ENCODE measurements around the gene MECR.
"Not testable (repeated sequence)": the region's sequence is repeated elsewhere in the genome, so short reads cannot be mapped to it uniquely, and the experiment has no call there.

Gene MECR

GRCh38 chr1:29157269-29157601 lies 73.5 kb downstream of the MECR start:
- Histone ChIP-seq H3K4me1 (ENCODE audit: low read length) (no peaks in the 10 kb centered on the region), H3K36me3 (replicated peaks; ENCODE audit: low read depth, low read length) (peaks cover 29% of the 10 kb centered on the region), H3K4me2 (ENCODE audit: low read length) (no peak overlapping the region), H3K4me3 (ENCODE audit: low read length) (no peak overlapping the region), H3K27ac (ENCODE audit: low read length) (no peak overlapping the region), H4K20me1 (ENCODE audit: insufficient read depth, low read length) (peaks cover 16% of the 10 kb centered on the region), H2AFZ (ENCODE audit: low read depth, low read length) (no peak overlapping the region), H3K27me3 (ENCODE audit: low read depth, low read length) (no peaks in the 10 kb centered on the region), H3K9ac (ENCODE audit: low read length) (no peak overlapping the region), H3K9me3 (ENCODE audit: insufficient read depth, low read length) (no peaks in the 10 kb centered on the region), H3K79me2 (ENCODE audit: low read length) (peaks cover 23% of the 10 kb centered on the region)
- TF ChIP-seq EZH2phosphoT487 (IDR thresholded peaks at IDR 0.05; ENCODE audit: low read depth): no peak
- TF ChIP-seq CTCF (IDR thresholded peaks at IDR 0.05; ENCODE audit: low read depth, low read length): no peak

GRCh38 chr1:29156543-29157268 lies 74.0 kb downstream of the MECR start:
- TF ChIP-seq CTCF (IDR thresholded peaks at IDR 0.05; ENCODE audit: low read depth, low read length) (no peak), EZH2phosphoT487 (IDR thresholded peaks at IDR 0.05; ENCODE audit: low read depth) (no peak)
- Histone ChIP-seq H2AFZ (ENCODE audit: low read depth, low read length) (no peak overlapping the region), H3K27ac (ENCODE audit: low read length) (no peak overlapping the region), H3K36me3 (replicated peaks; ENCODE audit: low read depth, low read length) (peaks cover 34% of the 10 kb centered on the region), H4K20me1 (ENCODE audit: insufficient read depth, low read length) (peaks cover 12% of the 10 kb centered on the region), H3K4me3 (ENCODE audit: low read length) (no peak overlapping the region), H3K4me1 (ENCODE audit: low read length) (no peaks in the 10 kb centered on the region), H3K27me3 (ENCODE audit: low read depth, low read length) (no peaks in the 10 kb centered on the region), H3K9ac (ENCODE audit: low read length) (no peak overlapping the region), H3K79me2 (ENCODE audit: low read length) (peaks cover 17% of the 10 kb centered on the region), H3K4me2 (ENCODE audit: low read length) (no peak overlapping the region), H3K9me3 (ENCODE audit: insufficient read depth, low read length) (no peaks in the 10 kb centered on the region)

- peaks cover 39% of the 10 kb centered on the region for H3K36me3 ChIP-seq (replicated peaks; ENCODE audit: low read depth, low read length)
- no peak overlapping the region for H3K27ac ChIP-seq (ENCODE audit: low read length)
- H2AFZ ChIP-seq (ENCODE audit: low read depth, low read length): no peak overlapping the region
- no peaks in the 10 kb centered on the region for H3K79me2 ChIP-seq (ENCODE audit: low read length)
- H3K9ac ChIP-seq (ENCODE audit: low read length): no peak overlapping the region
- no peaks in the 10 kb centered on the region for H3K4me1 ChIP-seq (ENCODE audit: low read length)
- H3K9me3 ChIP-seq (ENCODE audit: insufficient read depth, low read length): no peaks in the 10 kb centered on the region
- H3K4me2 ChIP-seq (ENCODE audit: low read length): no peak overlapping the region
- no peak for TF ChIP-seq CTCF (IDR thresholded peaks at IDR 0.05; ENCODE audit: low read depth, low read length)
- TF ChIP-seq EZH2phosphoT487 (IDR thresholded peaks at IDR 0.05; ENCODE audit: low read depth): no peak
- no peaks in the 10 kb centered on the region for H4K20me1 ChIP-seq (ENCODE audit: insufficient read depth, low read length)
- no peak overlapping the region for H3K4me3 ChIP-seq (ENCODE audit: low read length)
- no peaks in the 10 kb centered on the region for H3K27me3 ChIP-seq (ENCODE audit: low read depth, low read length)
Measured at GRCh38 chr1:29152046-29152805, 78.5 kb downstream of the MECR start.

GRCh38 chr1:29150346-29150745 lies 80.4 kb downstream of the MECR start:
- H3K36me3 ChIP-seq (replicated peaks; ENCODE audit: low read depth, low read length): peaks cover 47% of the 10 kb centered on the region
- H4K20me1 ChIP-seq (ENCODE audit: insufficient read depth, low read length); H3K27ac ChIP-seq (ENCODE audit: low read length); H2AFZ ChIP-seq (ENCODE audit: low read depth, low read length); H3K4me2 ChIP-seq (ENCODE audit: low read length); H3K4me3 ChIP-seq (ENCODE audit: low read length); H3K4me1 ChIP-seq (ENCODE audit: low read length); H3K79me2 ChIP-seq (ENCODE audit: low read length); H3K9ac ChIP-seq (ENCODE audit: low read length); H3K27me3 ChIP-seq (ENCODE audit: low read depth, low read length); H3K9me3 ChIP-seq (ENCODE audit: insufficient read depth, low read length): not testable (repeated sequence)

Data from OCI-LY3 (cell line).